ENCODE results near the gene RPS6KA2. TPM values are rescaled to one million over a fixed set of nuclear protein-coding genes. Genes with fewer than 3 reads are reported as not detected.

Gene RPS6KA2
- polyA plus RNA-seq, 1 donor (not counting 4 experiments of a cell fraction or from before 2014, with no cell fraction given), result 8.2 TPM

DNA sequence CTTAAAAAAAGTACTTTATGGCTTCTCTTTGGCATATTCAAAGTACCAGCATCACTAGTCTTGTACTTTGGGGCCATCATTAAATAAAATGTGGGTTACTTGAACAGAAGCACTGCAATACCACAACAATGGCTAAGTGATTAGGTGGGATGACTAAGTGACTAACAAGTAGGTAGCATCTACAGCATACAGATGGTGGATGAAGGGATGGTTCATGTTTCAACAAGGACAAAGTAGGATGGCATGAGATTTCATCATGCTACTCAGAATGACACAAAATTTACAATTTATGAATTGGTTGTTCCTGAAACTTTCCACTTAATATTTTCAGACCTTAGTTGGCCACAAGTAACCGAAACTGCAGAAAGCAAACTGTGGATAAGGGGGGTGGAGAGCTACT lies 252.0 kb downstream of the RPS6KA2 start:
- no peak overlapping the region for H3K9ac ChIP-seq (ENCODE audit: control insufficient read depth, extremely low read depth, insufficient read depth, low read length)
- no peaks in the 10 kb centered on the region for H3K27me3 ChIP-seq (ENCODE audit: control insufficient read depth, extremely low read depth, insufficient read depth, low read length)
- H3K9me3 ChIP-seq (ENCODE audit: control insufficient read depth, low read depth, low read length), result no peaks in the 10 kb centered on the region
- DNase-seq (ENCODE audit: low read depth, low spot score) (no peak), FAIRE-seq (peak; percentile 52)
- no peaks in the 10 kb centered on the region for H3K9me1 ChIP-seq (ENCODE audit: control insufficient read depth, extremely low read depth, insufficient read depth, low read length)
- H3K27ac ChIP-seq (ENCODE audit: control insufficient read depth, insufficient read depth, low read length), result no peak overlapping the region
- H2AFZ ChIP-seq (ENCODE audit: control insufficient read depth, low read length), result no peak overlapping the region
- H3K79me2 ChIP-seq (ENCODE audit: control insufficient read depth, insufficient read depth, low read length), result no peaks in the 10 kb centered on the region
- TF ChIP-seq, protein P1, sequence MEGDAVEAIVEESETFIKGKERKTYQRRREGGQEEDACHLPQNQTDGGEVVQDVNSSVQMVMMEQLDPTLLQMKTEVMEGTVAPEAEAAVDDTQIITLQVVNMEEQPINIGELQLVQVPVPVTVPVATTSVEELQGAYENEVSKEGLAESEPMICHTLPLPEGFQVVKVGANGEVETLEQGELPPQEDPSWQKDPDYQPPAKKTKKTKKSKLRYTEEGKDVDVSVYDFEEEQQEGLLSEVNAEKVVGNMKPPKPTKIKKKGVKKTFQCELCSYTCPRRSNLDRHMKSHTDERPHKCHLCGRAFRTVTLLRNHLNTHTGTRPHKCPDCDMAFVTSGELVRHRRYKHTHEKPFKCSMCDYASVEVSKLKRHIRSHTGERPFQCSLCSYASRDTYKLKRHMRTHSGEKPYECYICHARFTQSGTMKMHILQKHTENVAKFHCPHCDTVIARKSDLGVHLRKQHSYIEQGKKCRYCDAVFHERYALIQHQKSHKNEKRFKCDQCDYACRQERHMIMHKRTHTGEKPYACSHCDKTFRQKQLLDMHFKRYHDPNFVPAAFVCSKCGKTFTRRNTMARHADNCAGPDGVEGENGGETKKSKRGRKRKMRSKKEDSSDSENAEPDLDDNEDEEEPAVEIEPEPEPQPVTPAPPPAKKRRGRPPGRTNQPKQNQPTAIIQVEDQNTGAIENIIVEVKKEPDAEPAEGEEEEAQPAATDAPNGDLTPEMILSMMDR (optimal IDR thresholded peaks at IDR 0.05 in 1 of 3, IDR thresholded peaks at IDR 0.05 in 1 of 3, conservative IDR thresholded peaks at IDR 0.05 in 1 of 3; ENCODE audit: extremely low read depth in 1 of 3, insufficient read depth in 2 of 3, low read length in 3 of 3), result no peak
- TF ChIP-seq EZH2 (IDR thresholded peaks at IDR 0.05; ENCODE audit: low read length), result no peak
- H3K4me3 ChIP-seq (ENCODE audit: control insufficient read depth in 2 of 3, extremely low read depth in 1 of 3, insufficient read depth in 2 of 3, low read depth in 1 of 3, low read length in 3 of 3), result no peak overlapping the region
- dilution Hi-C loops (cut with MboI; ENCODE audit: extremely low pct_ligation_motif_present, low sequenced_read_pairs), result no loop called here
- H3K36me3 ChIP-seq (ENCODE audit: control insufficient read depth in 2 of 2, extremely low read depth in 1 of 2, insufficient read depth in 2 of 2, low read length in 2 of 2), result no peaks in the 10 kb centered on the region
- H3K4me2 ChIP-seq (ENCODE audit: control insufficient read depth, extremely low read depth, insufficient read depth, low read depth, low read length), result no peak overlapping the region
- no peaks in the 10 kb centered on the region for H4K20me1 ChIP-seq (ENCODE audit: control insufficient read depth, extremely low read depth, insufficient read depth, low read length)
- H3K4me1 ChIP-seq (ENCODE audit: control insufficient read depth, extremely low read depth, insufficient read depth, low read length), result no peaks in the 10 kb centered on the region

DNA sequence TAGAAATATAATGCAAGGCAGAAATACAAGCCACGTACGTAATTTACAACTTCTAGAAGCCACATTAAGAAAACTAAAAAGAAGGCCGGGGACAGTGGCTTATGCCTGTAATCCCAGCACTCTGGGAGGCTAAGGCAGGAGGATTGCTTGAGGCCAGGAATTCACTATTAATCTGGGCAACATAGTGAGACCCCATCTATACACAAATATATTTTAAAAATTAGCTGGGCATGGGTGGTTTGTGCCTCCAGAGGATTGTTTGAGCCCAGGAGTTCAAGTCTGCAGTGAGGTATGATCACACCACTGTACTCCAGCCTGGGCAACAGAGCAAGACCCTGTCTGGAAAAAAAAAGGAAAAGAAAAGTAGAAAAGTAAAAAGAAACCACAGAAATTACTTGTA lies 256.6 kb downstream of the RPS6KA2 start:
- FAIRE-seq, result no peak
- no peak overlapping the region for H3K4me3 ChIP-seq (ENCODE audit: control insufficient read depth in 2 of 3, extremely low read depth in 1 of 3, insufficient read depth in 2 of 3, low read depth in 1 of 3, low read length in 3 of 3)

More for the DNA sequence above, 256.6 kb downstream of the RPS6KA2 start:
- DNase-seq (ENCODE audit: low read depth, low spot score), result no peak
- Histone ChIP-seq H3K4me1 (ENCODE audit: control insufficient read depth, extremely low read depth, insufficient read depth, low read length) (no peaks in the 10 kb centered on the region), H3K79me2 (ENCODE audit: control insufficient read depth, insufficient read depth, low read length) (no peaks in the 10 kb centered on the region), H2AFZ (ENCODE audit: control insufficient read depth, low read length) (no peak overlapping the region), H3K27ac (ENCODE audit: control insufficient read depth, insufficient read depth, low read length) (no peak overlapping the region), H3K9me1 (ENCODE audit: control insufficient read depth, extremely low read depth, insufficient read depth, low read length) (no peaks in the 10 kb centered on the region), H3K4me2 (ENCODE audit: control insufficient read depth, extremely low read depth, insufficient read depth, low read depth, low read length) (no peak overlapping the region), H3K9ac (ENCODE audit: control insufficient read depth, extremely low read depth, insufficient read depth, low read length) (no peak overlapping the region), H4K20me1 (ENCODE audit: control insufficient read depth, extremely low read depth, insufficient read depth, low read length) (no peaks in the 10 kb centered on the region), H3K27me3 (ENCODE audit: control insufficient read depth, extremely low read depth, insufficient read depth, low read length) (no peaks in the 10 kb centered on the region), H3K9me3 (ENCODE audit: control insufficient read depth, low read depth, low read length) (no peaks in the 10 kb centered on the region), H3K36me3 (ENCODE audit: control insufficient read depth in 2 of 2, extremely low read depth in 1 of 2, insufficient read depth in 2 of 2, low read length in 2 of 2) (no peaks in the 10 kb centered on the region)
- TF ChIP-seq, protein P1 (optimal IDR thresholded peaks at IDR 0.05 in 1 of 3, IDR thresholded peaks at IDR 0.05 in 1 of 3, conservative IDR thresholded peaks at IDR 0.05 in 1 of 3; ENCODE audit: extremely low read depth in 1 of 3, insufficient read depth in 2 of 3, low read length in 3 of 3), result no peak
- no peak for TF ChIP-seq EZH2 (IDR thresholded peaks at IDR 0.05; ENCODE audit: low read length)
- dilution Hi-C loops (cut with MboI; ENCODE audit: extremely low pct_ligation_motif_present, low sequenced_read_pairs), result no loop called here
